ENCODE measurements around the gene HVCN1.

Gene HVCN1

GRCh38 chr12:110698171-110698902 is 9.4 kb upstream of the HVCN1 start:
- peak; percentile 94 for DNase-seq (ENCODE audit: low spot score)

DNA sequence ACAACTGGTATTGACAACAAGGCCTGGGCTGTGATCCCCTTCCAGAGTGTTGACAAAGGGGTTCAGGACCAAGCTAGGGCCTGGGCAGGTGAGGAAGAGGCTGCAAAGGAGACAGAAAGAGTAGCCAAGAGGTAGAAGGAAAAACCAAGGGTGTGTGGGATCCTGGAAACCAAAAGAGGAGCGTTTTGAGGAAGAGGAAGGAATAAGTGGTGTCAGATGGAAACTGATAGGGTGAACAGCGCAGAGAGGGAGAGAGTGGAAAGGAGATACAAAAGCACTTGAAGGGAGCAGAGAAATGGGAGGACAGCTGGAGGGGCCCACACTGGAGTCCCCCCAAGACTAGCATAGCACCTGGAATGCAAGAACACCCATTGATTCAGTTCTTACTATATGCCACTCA is 8.3 kb upstream of the HVCN1 start:
- no peak for DNase-seq (ENCODE audit: low spot score)

- DNase-seq (ENCODE audit: low spot score): no peak
Measured at GRCh38 chr12:110696283-110696682, 7.4 kb upstream of the HVCN1 start.

DNA sequence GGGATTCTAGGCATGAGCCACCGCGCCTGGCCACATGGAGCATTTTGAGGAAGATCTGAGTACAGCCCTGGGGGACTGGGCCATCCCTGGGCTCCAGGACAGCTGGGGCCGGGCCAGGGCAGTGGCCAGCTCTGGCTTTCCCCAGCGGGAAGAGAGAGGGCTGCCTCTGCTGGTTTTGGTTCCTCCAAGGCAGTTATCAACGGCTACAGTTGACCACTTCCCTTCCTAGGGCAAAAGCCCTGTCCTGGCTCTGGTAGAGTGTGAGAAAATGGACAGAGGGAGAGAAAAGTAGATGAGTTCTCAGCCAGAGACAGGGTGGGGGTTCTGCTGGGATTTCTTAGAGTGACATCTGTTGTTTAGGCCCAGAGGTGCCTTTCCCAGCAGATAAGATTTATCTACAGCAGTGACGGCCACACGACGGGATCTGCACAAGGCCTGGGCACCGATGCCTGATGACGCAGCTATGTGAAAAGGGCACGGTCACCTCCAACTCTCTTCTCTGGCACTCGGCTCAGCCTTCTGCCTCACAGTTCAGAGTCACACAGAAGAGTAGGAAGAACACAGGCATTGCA is 5.5 kb upstream of the HVCN1 start:
- DNase-seq (ENCODE audit: low spot score): no peak

DNA sequence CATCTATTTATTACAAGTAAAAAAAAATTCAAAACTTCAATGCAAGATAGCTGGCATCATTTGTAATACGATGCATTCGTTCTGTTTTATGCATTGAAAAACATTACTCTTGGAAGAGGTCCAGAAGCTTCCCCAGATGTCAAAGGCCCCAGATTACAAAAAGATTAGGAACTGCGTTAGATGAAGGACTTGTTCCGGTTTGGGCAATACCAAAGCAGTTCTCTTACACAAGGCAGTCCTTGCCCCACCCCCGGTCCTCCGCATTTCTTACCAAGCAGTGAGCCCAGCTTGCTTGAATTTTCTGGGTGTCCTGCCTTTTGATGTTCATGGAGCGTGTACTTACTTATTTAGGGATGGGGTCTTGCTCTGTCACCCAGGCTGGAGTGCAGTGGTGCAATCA is 4.8 kb upstream of the HVCN1 start:
- DNase-seq (ENCODE audit: low spot score): no peak

GRCh38 chr12:110690127-110690430 is 1.2 kb upstream of the HVCN1 start:
- no peak for DNase-seq (ENCODE audit: low spot score)

DNA sequence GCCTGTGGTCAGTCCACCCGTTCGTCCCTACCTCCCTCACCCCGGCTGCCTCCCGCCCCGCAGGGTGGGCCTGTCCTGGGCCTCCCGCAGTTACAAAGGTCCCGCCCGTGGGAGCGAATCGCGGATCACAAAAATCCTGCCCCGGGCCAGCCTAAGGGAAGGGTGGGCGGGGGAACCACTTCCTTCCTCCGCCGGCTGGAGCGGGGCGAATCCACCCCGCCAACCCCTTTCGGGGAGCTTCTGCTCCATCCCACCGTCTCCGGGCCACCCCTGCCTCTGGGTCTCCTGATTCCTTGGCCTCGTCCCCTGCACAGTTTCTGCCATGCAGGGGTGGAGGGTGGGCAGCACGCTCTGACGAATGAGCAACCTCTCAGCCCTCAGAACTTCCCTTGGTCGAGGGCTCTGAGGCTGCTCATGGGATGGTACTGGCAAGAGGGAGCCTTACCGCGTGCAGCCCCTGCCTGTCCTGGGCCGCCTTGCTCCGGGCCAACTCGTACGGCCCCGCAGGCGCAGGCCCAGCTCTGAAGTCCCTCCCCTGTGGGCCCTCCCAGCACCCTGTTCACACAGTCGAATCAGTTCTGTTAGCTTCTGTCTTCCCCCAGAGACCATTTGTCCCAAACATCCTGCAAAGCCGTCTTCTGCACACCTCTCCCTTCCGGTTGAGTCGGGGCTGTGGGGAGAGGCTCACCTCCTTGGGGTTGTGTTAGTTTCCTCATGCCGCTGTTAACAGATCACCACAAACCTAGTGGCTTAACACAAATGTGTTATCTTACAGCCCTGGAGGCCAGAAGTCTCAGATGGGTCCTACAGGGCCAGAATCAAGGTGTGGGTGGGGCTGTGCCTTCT is 589 bp upstream of the HVCN1 start:
- peak; percentile 37 for DNase-seq (ENCODE audit: low spot score)

- no peak for DNase-seq (ENCODE audit: low spot score)
Measured at GRCh38 chr12:110687396-110688169, 1.3 kb downstream of the HVCN1 start.

DNA sequence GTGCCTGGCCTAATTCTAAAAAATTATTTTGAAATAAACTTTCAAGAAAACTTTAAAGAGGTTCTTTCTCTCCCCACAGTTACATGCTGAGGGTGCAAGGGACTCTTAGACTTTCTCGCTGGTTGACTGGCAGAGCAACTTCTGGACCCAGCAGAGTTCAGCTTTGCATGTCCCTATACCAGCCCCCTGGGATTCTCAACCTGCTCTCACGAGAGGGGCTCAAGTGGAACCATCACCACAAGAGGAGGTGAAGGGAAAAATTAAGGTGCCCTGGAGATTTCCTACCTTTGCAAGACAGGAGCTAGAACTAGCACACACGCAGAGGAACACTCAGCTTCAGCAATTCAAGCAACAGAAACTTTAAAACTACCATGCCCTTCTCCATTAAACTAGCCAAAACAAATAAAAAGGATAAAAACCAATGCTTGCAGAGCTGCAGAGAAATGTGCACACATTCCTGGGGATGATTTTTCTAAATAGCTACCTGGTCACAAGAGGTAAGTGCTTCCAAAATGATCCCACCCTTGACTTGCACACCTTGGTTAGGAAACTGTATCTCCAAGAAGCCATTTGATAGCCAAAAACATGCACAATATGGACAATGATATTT is 2.5 kb downstream of the HVCN1 start:
- no peak for DNase-seq (ENCODE audit: low spot score)

DNA sequence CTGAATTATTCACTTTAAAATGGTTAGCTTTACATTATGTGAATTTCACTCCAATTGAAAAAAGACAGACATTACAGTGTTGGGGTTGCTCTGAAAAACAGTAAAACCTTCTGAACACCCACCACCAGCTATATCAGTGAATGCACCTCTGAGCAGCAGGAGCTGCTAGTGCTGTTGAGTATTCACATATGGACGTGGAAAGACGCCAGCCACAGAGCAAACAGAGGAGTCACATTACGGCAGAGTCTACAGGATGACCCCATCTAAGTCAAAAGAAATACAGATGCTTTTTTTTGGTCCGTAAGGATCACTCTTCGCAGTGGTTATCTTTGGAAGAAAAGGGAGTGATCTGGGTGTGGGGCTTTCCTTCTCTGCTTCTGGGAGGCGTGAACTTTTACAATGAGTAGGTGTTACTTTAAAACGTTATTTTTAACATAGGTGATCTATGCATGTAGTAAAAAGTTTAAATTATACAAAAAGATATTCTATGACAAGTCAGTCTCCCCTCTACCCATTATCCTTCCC is 4.5 kb downstream of the HVCN1 start:
- no peak for DNase-seq (ENCODE audit: low spot score)

DNA sequence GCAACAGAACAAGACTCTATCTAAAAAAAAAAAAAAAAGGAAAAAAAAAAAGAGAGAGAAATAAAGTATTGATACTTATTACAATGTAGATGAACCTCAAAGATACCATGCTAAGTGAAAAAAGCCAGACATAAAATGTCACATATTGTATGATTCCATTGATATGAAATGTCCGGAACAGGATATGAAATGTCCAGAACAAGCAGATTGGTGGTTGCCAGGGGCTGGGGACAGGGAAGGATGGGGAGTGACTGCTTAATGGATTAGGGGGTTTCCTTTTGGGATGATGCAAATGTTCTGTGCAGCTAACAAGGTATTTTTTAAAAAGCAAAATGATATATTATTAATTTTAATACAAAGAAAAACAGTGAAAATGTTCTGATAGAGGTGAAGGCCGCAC is 5.0 kb downstream of the HVCN1 start:
- DNase-seq (ENCODE audit: low spot score): no peak

- DNase-seq (ENCODE audit: low spot score): no peak
Measured at GRCh38 chr12:110680032-110680431, 8.9 kb downstream of the HVCN1 start.

- DNase-seq (ENCODE audit: low spot score): no peak
Measured at GRCh38 chr12:110679201-110679600, 9.7 kb downstream of the HVCN1 start.

GRCh38 chr12:110677982-110678381 is 10.9 kb downstream of the HVCN1 start:
- no peak for DNase-seq (ENCODE audit: low spot score)

GRCh38 chr12:110677206-110677911 is 11.6 kb downstream of the HVCN1 start:
- peak; percentile 54 for DNase-seq (ENCODE audit: low spot score)

GRCh38 chr12:110676171-110676570 is 12.7 kb downstream of the HVCN1 start:
- DNase-seq (ENCODE audit: low spot score): no peak

- DNase-seq (ENCODE audit: low spot score): peak; percentile 62
Measured at GRCh38 chr12:110670161-110670701, 18.7 kb downstream of the HVCN1 start.

DNA sequence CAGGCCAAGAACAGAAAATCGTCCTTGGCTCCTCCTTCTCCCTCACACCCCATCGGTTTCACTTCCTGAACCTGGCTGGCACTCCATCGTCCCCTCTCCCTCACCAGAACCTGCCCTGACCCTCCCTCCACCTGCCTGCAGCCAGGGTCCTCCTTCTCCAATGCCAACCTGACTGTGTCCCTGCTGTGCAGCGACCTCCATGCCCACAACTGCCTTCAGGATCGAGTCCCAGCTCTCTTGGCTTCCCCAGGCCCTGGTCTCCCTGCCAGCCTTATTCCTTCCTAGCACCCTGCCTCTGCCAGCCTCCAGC is 19.8 kb downstream of the HVCN1 start:
- peak; percentile 53 for DNase-seq (ENCODE audit: low spot score)

DNA sequence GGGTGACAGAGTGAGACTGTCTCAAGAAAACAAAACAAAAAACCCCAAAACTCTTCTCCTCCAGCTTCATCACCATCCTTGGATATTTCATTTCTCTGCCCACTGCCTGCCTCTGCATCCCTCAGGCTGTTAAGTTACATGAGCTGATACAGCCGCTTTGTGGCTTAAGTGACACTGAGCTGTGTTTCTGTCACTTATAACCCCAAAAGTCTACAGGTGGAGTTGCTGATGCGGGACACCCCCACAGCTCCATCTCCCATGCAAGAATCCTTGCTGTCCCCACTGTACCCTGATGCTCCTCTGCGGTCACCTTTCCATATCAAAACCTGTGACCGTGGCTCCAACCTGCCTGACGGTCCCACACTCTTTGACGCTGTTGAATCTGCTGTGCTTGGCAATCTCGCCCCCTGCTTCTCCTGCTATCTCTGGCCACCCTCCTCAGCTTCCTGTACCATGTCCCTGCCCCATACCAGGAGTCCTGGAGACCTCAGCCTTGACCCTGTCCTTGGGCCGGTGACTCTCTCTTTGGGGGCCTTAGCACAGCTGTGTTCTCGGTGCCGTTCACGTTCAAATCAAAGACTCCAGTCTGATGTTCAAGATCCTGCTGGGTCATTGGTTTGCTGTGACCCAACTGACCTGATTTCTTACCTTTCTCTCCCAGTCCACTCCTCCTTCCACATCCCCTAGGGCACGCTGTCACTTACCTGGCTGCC is 20.3 kb downstream of the HVCN1 start:
- no peak for DNase-seq (ENCODE audit: low spot score)

- DNase-seq (ENCODE audit: low spot score): no peak
Measured at GRCh38 chr12:110667671-110668070, 21.2 kb downstream of the HVCN1 start.

All from NAMALWA (cell line).